ENCODE results near the gene WDR45B. TPM values are rescaled to one million over a fixed set of nuclear protein-coding genes. Genes with fewer than 3 reads are reported as not detected.

Gene WDR45B
- polyA plus RNA-seq, 1 donor from 2014 or later: 131 TPM

DNA sequence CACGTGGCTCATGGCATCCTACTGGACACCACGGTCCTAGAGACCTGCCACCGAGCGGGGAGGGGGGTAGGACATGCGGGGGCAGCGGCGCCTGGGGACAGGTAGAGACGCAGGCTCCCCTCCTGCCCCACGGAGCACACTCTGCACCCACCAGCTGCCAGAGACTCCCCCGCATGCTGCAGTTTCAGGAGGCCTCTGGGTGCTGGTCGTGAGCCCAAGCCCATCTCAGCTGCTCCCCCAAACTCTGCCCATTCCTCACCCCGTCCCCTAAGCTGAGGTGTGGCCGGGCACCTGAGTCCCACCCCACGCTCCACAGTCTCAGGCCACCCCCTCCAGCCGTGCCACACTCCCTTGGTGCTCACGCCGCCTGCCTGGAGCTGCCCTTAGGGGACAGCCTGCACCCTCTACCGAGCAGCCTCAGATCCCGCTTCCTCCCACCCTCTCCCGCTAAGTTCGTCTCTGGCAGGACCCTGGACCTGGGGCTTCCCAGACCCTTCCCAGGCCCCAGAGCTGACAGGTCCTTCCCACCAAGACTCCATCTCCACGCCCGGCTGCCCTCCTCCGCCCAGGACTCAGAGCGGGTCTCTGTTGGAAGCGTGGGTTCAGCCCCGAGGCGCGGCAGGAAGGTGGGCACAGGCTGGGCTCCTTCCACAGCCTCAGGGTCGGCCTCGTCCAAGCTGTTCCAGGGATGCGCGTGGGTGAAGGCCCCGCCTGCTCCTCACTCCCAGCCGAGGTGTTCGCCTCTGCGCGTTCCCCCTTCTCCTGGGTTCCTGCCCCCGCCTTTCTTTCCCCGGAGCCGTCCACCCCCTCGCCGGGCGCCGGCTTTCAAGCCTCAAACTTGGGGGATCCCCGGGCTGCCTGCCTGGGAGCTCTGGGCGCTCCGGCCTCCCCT is 48.9 kb upstream of the WDR45B start:
- Histone ChIP-seq H3K9me2 (ENCODE audit: insufficient read depth, low read length) (no peaks in the 10 kb centered on the region), H3K36me3 (ENCODE audit: insufficient read depth, low read length) (no peaks in the 10 kb centered on the region), H3K9me3 (ENCODE audit: low read length) (no peaks in the 10 kb centered on the region), H3K79me2 (replicated peaks; ENCODE audit: insufficient read depth, low read length) (peaks cover 8% of the 10 kb centered on the region), H3K27me3 (ENCODE audit: insufficient read depth, low read depth, low read length) (peaks cover 8% of the 10 kb centered on the region), H3F3A (ENCODE audit: insufficient read depth, low read length, poor library complexity, severe bottlenecking) (no peaks in the 10 kb centered on the region), H4K20me1 (ENCODE audit: insufficient read depth) (no peaks in the 10 kb centered on the region), H3K9ac (ENCODE audit: low read length) (peak overlapping the region; percentile 64), H3K4me3 (ENCODE audit: low read length) (peak overlapping the region; percentile 78), H2AFZ (ENCODE audit: low read depth, low read length) (no peak overlapping the region), H3K4me2 (ENCODE audit: low read length) (peak overlapping the region; percentile 53), H3K27ac (ENCODE audit: low read length) (no peak overlapping the region)
- no peak for TF ChIP-seq EP300 (conservative IDR thresholded peaks at IDR 0.05; ENCODE audit: poor library complexity, severe bottlenecking)
- no peak for TF ChIP-seq CTCF (IDR thresholded peaks at IDR 0.05; ENCODE audit: poor library complexity, severe bottlenecking)
- no peak for TF ChIP-seq TAF1 (IDR thresholded peaks at IDR 0.05; ENCODE audit: low read depth)
- TF ChIP-seq RAD21 (conservative IDR thresholded peaks at IDR 0.05): no peak
- no peak for TF ChIP-seq MXI1 (conservative IDR thresholded peaks at IDR 0.05; ENCODE audit: poor library complexity, severe bottlenecking)
- TF ChIP-seq SMC3 (conservative IDR thresholded peaks at IDR 0.05; ENCODE audit: poor library complexity): no peak
- TF ChIP-seq POLR2AphosphoS5 (IDR thresholded peaks at IDR 0.05): no peak
- no peak for TF ChIP-seq EZH2 (IDR thresholded peaks at IDR 0.05; ENCODE audit: borderline replicate concordance, insufficient read depth, low read length, poor library complexity, severe bottlenecking)
- TF ChIP-seq, protein P1, sequence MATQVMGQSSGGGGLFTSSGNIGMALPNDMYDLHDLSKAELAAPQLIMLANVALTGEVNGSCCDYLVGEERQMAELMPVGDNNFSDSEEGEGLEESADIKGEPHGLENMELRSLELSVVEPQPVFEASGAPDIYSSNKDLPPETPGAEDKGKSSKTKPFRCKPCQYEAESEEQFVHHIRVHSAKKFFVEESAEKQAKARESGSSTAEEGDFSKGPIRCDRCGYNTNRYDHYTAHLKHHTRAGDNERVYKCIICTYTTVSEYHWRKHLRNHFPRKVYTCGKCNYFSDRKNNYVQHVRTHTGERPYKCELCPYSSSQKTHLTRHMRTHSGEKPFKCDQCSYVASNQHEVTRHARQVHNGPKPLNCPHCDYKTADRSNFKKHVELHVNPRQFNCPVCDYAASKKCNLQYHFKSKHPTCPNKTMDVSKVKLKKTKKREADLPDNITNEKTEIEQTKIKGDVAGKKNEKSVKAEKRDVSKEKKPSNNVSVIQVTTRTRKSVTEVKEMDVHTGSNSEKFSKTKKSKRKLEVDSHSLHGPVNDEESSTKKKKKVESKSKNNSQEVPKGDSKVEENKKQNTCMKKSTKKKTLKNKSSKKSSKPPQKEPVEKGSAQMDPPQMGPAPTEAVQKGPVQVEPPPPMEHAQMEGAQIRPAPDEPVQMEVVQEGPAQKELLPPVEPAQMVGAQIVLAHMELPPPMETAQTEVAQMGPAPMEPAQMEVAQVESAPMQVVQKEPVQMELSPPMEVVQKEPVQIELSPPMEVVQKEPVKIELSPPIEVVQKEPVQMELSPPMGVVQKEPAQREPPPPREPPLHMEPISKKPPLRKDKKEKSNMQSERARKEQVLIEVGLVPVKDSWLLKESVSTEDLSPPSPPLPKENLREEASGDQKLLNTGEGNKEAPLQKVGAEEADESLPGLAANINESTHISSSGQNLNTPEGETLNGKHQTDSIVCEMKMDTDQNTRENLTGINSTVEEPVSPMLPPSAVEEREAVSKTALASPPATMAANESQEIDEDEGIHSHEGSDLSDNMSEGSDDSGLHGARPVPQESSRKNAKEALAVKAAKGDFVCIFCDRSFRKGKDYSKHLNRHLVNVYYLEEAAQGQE (IDR thresholded peaks at IDR 0.05; ENCODE audit: borderline replicate concordance): no peak

GRCh38 chr17:82696259-82696658 is 48.0 kb upstream of the WDR45B start:
- TF ChIP-seq CTCF (IDR thresholded peaks at IDR 0.05; ENCODE audit: poor library complexity, severe bottlenecking) (no peak), EZH2 (IDR thresholded peaks at IDR 0.05; ENCODE audit: borderline replicate concordance, insufficient read depth, low read length, poor library complexity, severe bottlenecking) (no peak)
- H3K9ac ChIP-seq (ENCODE audit: low read length): no peak overlapping the region
- H3K27ac ChIP-seq (ENCODE audit: low read length): no peak overlapping the region
- no peaks in the 10 kb centered on the region for H4K20me1 ChIP-seq (ENCODE audit: insufficient read depth)
- H3K9me3 ChIP-seq (ENCODE audit: low read length): no peaks in the 10 kb centered on the region
- no peak overlapping the region for H3K4me2 ChIP-seq (ENCODE audit: low read length)
- H3K9me2 ChIP-seq (ENCODE audit: insufficient read depth, low read length): no peaks in the 10 kb centered on the region
- peaks cover 8% of the 10 kb centered on the region for H3K79me2 ChIP-seq (replicated peaks; ENCODE audit: insufficient read depth, low read length)
- H3K36me3 ChIP-seq (ENCODE audit: insufficient read depth, low read length): no peaks in the 10 kb centered on the region
- no peaks in the 10 kb centered on the region for H3F3A ChIP-seq (ENCODE audit: insufficient read depth, low read length, poor library complexity, severe bottlenecking)
- no peak overlapping the region for H2AFZ ChIP-seq (ENCODE audit: low read depth, low read length)
- H3K27me3 ChIP-seq (ENCODE audit: insufficient read depth, low read depth, low read length): peaks cover 8% of the 10 kb centered on the region
- no peak overlapping the region for H3K4me3 ChIP-seq (ENCODE audit: low read length)
